ENCODE data around the gene TP63.

GRCh38 chr3:189744235-189744634 lies 113.0 kb downstream of the TP63 start:
- no peak for TF ChIP-seq CTCF (IDR thresholded peaks at IDR 0.05; ENCODE audit: insufficient read depth, low read length)
- no peak for TF ChIP-seq POLR2AphosphoS5 (IDR thresholded peaks at IDR 0.05; ENCODE audit: low read depth)
- TF ChIP-seq GABPA (IDR thresholded peaks at IDR 0.05; ENCODE audit: low read depth): no peak
